ENCODE results near the gene NMD3.
"Not testable (repeated sequence)": the region's sequence is repeated elsewhere in the genome, so short reads cannot be mapped to it uniquely, and the experiment has no call there.

NMD3 gene

GRCh38 chr3:161231861-161232260 is 10.8 kb downstream of the NMD3 start:
- no peak for DNase-seq

- no peak for DNase-seq
Observed at GRCh38 chr3:161233557-161233956, 12.4 kb downstream of the NMD3 start.

GRCh38 chr3:161236240-161236639 is 15.1 kb downstream of the NMD3 start:
- DNase-seq = no peak

GRCh38 chr3:161239700-161240099 is 18.6 kb downstream of the NMD3 start:
- DNase-seq = no peak

GRCh38 chr3:161244538-161244937 is 23.4 kb downstream of the NMD3 start:
- DNase-seq = no peak

- no peak for DNase-seq
Observed at GRCh38 chr3:161247049-161247448, 25.9 kb downstream of the NMD3 start.

GRCh38 chr3:161250116-161250515 is 29.0 kb downstream of the NMD3 start:
- DNase-seq = no peak

- no peak for DNase-seq
Observed at GRCh38 chr3:161251716-161252115, 30.6 kb downstream of the NMD3 start.

- DNase-seq = no peak
Observed at GRCh38 chr3:161252143-161252542, 31.0 kb downstream of the NMD3 start.

GRCh38 chr3:161253711-161254110 is 32.6 kb downstream of the NMD3 start:
- no peak for DNase-seq

- no peak for DNase-seq
Observed at GRCh38 chr3:161254861-161255260, 33.8 kb downstream of the NMD3 start.

- no peak for DNase-seq
Observed at GRCh38 chr3:161263057-161263456, 41.9 kb downstream of the NMD3 start.

- no peak for DNase-seq
Observed at GRCh38 chr3:161264852-161265251, 43.7 kb downstream of the NMD3 start.

- no peak for DNase-seq
Observed at GRCh38 chr3:161265916-161266571, 44.9 kb downstream of the NMD3 start.

GRCh38 chr3:161266731-161267150 is 45.6 kb downstream of the NMD3 start:
- no peak for DNase-seq

- no peak for DNase-seq
Observed at GRCh38 chr3:161267646-161268045, 46.5 kb downstream of the NMD3 start.

- DNase-seq = no peak
Observed at GRCh38 chr3:161268601-161269000, 47.5 kb downstream of the NMD3 start.

- DNase-seq = no peak
Observed at GRCh38 chr3:161270991-161271390, 49.9 kb downstream of the NMD3 start.

- no peak for DNase-seq
Observed at GRCh38 chr3:161271646-161272045, 50.5 kb downstream of the NMD3 start.

GRCh38 chr3:161272524-161272923 is 51.4 kb downstream of the NMD3 start:
- no peak for DNase-seq

- peak; percentile 15 for DNase-seq
Observed at GRCh38 chr3:161273589-161274218, 52.6 kb downstream of the NMD3 start.

GRCh38 chr3:161274691-161275298 is 53.7 kb downstream of the NMD3 start:
- DNase-seq = no peak

GRCh38 chr3:161275919-161276318 is 54.8 kb downstream of the NMD3 start:
- no peak for DNase-seq

- DNase-seq = not testable (repeated sequence)
Observed at GRCh38 chr3:161282387-161282786, 61.3 kb downstream of the NMD3 start.
